Gastroesophageal sphincter (tissue), 4 donors: ENCODE measurements around the gene CSNK1D. TPM values are rescaled to one million over a fixed set of nuclear protein-coding genes. Genes with fewer than 3 reads are reported as not detected.

Experiments used
- ATAC-seq: fragments of 150-250 bp; one replicate; pipeline ENCODE4 v1.9.1; 2016; ENCODE audit warnings: mild to moderate bottlenecking, moderate library complexity
- H3K27ac ChIP-seq, 4 donors: fragments of 200-600 bp; sonication (generic) in 3 of 4; 1 replicate in 3 of 4; 2 replicates in 1 of 4; pipeline ENCODE4 v1.5.1; 2016 to 2019
- H3K27me3 ChIP-seq: fragments of 200-600 bp; sonication (generic); one replicate; pipeline ENCODE4 v1.5.1; 2019
- H3K36me3 ChIP-seq, 2 donors: fragments of 200-600 bp; sonication (generic); one replicate each; pipeline ENCODE4 v1.5.1; 2019; ENCODE audit warnings: control low read depth in 1 of 2
- H3K4me1 ChIP-seq, 3 donors: fragments of 200-600 bp; sonication (generic); 1 replicate in 2 of 3; 2 replicates in 1 of 3; pipeline ENCODE4 v1.5.1; 2016 to 2019; ENCODE audit warnings: control low read depth in 2 of 3
- H3K4me3 ChIP-seq, 2 donors: fragments of 200-600 bp; sonication (generic); one replicate each; pipeline ENCODE4 v1.5.1; 2019; ENCODE audit warnings: mild to moderate bottlenecking in 1 of 2, moderate library complexity in 1 of 2
- H3K9me3 ChIP-seq, 3 donors: fragments of 200-600 bp; sonication (generic); one replicate each; pipeline ENCODE4 v1.5.1; 2017 to 2019; ENCODE audit warnings: control low read depth in 2 of 3
- EP300 ChIP-seq: sonication (generic); formaldehyde crosslinking; IDR thresholded peaks from one replicate; pipeline ENCODE4 v1.6.1; 2017; ENCODE audit warnings: antibody characterized with exemption, mild to moderate bottlenecking
- POLR2A ChIP-seq, 2 donors: fragments of 450-650 bp; IDR thresholded peaks; one replicate each; pipeline ENCODE4 v1.6.1; 2017; ENCODE audit warnings: antibody characterized with exemption in 2 of 2, mild to moderate bottlenecking in 2 of 2, moderate library complexity in 1 of 2
- POLR2AphosphoS5 ChIP-seq: sonication (generic); formaldehyde crosslinking; IDR thresholded peaks from one replicate; pipeline ENCODE4 v1.6.1; 2017; ENCODE audit warnings: antibody characterized with exemption
- WGBS, 2 donors: methylation state at CpG; one replicate each; pipeline ENCODE4 v1.1.5; 2018; ENCODE audit warnings: low coverage in 1 of 2; 5-methylcytosine and 5-hydroxymethylcytosine counted together
- total RNA-seq, 4 donors: library from RNA; depleted of rRNA; stranded (reverse); fragments of >200 nt; gene quantifications; one replicate each; pipeline ENCODE4 v1.1.0, GENCODE V29; 2016
- TF ChIP-seq, protein P1 (sequence below), 4 experiments: fragments of 200-600 bp in 2 of 4; fragments of 450-650 bp in 2 of 4; sonication (generic) in 1 of 4; IDR thresholded peaks; one replicate each; pipeline ENCODE4 v1.5.1; 2017 to 2019; ENCODE audit warnings: antibody characterized with exemption in 4 of 4, mild to moderate bottlenecking in 2 of 4, moderate library complexity in 2 of 4

The CSNK1D gene
- total RNA-seq, 4 donors from 2014 or later, result 23.4 to 92.1 (median 72.4) TPM

- 83 to 90% methylated on average over 8 to 14 of the region's 59 CpGs for WGBS, 2 donors
- H3K9me3 ChIP-seq, result no peaks in the 10 kb centered on the region
- TF ChIP-seq, protein P1, sequence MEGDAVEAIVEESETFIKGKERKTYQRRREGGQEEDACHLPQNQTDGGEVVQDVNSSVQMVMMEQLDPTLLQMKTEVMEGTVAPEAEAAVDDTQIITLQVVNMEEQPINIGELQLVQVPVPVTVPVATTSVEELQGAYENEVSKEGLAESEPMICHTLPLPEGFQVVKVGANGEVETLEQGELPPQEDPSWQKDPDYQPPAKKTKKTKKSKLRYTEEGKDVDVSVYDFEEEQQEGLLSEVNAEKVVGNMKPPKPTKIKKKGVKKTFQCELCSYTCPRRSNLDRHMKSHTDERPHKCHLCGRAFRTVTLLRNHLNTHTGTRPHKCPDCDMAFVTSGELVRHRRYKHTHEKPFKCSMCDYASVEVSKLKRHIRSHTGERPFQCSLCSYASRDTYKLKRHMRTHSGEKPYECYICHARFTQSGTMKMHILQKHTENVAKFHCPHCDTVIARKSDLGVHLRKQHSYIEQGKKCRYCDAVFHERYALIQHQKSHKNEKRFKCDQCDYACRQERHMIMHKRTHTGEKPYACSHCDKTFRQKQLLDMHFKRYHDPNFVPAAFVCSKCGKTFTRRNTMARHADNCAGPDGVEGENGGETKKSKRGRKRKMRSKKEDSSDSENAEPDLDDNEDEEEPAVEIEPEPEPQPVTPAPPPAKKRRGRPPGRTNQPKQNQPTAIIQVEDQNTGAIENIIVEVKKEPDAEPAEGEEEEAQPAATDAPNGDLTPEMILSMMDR (IDR thresholded peaks at IDR 0.05), result no peak
- TF ChIP-seq EP300, result no peak
- H3K4me3 ChIP-seq, result no peak overlapping the region
- ATAC-seq, result no peak
- H3K36me3 ChIP-seq, result peaks cover 0 to 31% of the 10 kb centered on the region in 2 donors
- H3K27me3 ChIP-seq, result no peaks in the 10 kb centered on the region
- H3K4me1 ChIP-seq, result peaks cover 9 to 97% (median 61%) of the 10 kb centered on the region in 3 donors
- peak overlapping the region in 3 of 4 donors; percentile 81 to 86 (median 85) for H3K27ac ChIP-seq
Observed at GRCh38 chr17:82237083-82237745, 36.3 kb downstream of the CSNK1D start.

DNA sequence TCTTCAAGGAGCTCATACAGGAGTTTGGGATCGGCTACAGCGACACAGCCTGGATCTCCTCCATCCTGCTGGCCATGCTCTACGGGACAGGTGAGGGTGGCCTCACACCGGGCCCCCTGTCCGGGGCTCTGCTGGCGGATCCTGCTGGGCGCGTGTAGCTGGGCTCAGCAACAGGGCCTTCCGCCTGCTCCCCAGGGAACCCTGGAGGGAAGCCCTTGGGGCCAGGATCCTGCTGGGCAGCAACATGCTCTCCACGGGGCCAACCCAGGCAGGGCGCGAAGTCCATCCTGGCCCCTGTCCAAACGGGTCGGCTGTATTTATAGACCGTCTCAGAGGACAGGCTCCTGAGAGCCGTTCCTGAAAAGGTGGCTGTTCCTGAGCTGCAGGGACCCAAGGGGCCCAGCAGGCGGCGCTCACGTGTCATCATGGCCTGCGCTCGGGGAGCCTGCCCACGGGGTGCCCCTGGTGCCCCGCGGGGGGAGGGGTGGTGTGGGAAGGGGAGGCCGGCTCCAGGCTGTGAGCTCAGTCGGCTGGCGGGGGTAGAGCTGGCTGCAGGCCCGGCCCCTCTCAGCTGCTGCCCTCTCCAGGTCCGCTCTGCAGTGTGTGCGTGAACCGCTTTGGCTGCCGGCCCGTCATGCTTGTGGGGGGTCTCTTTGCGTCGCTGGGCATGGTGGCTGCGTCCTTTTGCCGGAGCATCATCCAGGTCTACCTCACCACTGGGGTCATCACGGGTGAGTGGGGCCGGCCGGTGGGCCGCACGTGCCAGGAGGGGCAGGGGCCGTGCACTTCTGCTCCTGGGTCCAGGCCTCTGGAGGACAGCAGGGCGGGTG lies 37.1 kb downstream of the CSNK1D start:
- peak overlapping the region in 3 of 4 donors; percentile 81 to 86 (median 85) for H3K27ac ChIP-seq
- peaks cover 5 to 97% (median 57%) of the 10 kb centered on the region in 3 donors for H3K4me1 ChIP-seq
- H3K27me3 ChIP-seq, result no peaks in the 10 kb centered on the region
- WGBS, 2 donors, result 73% methylated on average over 3 of the region's 44 CpGs; no CpG with 5 or more reads in 1 of the 2 donors
- H3K9me3 ChIP-seq, result no peaks in the 10 kb centered on the region
- H3K36me3 ChIP-seq, result peaks cover 0 to 31% of the 10 kb centered on the region in 2 donors
- no peak overlapping the region for H3K4me3 ChIP-seq
- TF ChIP-seq, protein P1 (IDR thresholded peaks at IDR 0.05), result peak in 3 of 4 experiments; percentile 93 to 98 (median 95)
- no peak for TF ChIP-seq POLR2AphosphoS5
- ATAC-seq, result peak; percentile 32

- H3K4me3 ChIP-seq, result no peak overlapping the region
Observed at GRCh38 chr17:82235775-82236141, 37.7 kb downstream of the CSNK1D start.

GRCh38 chr17:82235056-82235774 lies 38.3 kb downstream of the CSNK1D start:
- WGBS, 2 donors, result 74 to 80% methylated on average over 1 to 7 of the region's 19 CpGs
- peak overlapping the region in 3 of 4 donors; percentile 81 to 86 (median 85) for H3K27ac ChIP-seq
- no peak overlapping the region for H3K4me3 ChIP-seq
- no peak for ATAC-seq
- TF ChIP-seq POLR2AphosphoS5 (no peak), EP300 (no peak), POLR2A (IDR thresholded peaks at IDR 0.05) (no peak)
- TF ChIP-seq, protein P1 (IDR thresholded peaks at IDR 0.05), result no peak
- no peaks in the 10 kb centered on the region for H3K27me3 ChIP-seq
- no peaks in the 10 kb centered on the region for H3K9me3 ChIP-seq
- peaks cover 0 to 31% of the 10 kb centered on the region in 2 donors for H3K36me3 ChIP-seq
- peaks cover 0 to 97% (median 51%) of the 10 kb centered on the region in 3 donors for H3K4me1 ChIP-seq

More at GRCh38 chr17:82235775-82236141, 37.7 kb downstream of the CSNK1D start:
- WGBS, 2 donors, result 89% methylated on average over 3 of the region's 15 CpGs; no CpG with 5 or more reads in 1 of the 2 donors
- no peaks in the 10 kb centered on the region for H3K27me3 ChIP-seq
- ATAC-seq, result no peak
- H3K36me3 ChIP-seq, result peaks cover 0 to 31% of the 10 kb centered on the region in 2 donors
- H3K4me1 ChIP-seq, result peaks cover under 1 to 97% (median 51%) of the 10 kb centered on the region in 3 donors
- no peaks in the 10 kb centered on the region for H3K9me3 ChIP-seq
- TF ChIP-seq EP300 (no peak), POLR2AphosphoS5 (no peak), POLR2A (IDR thresholded peaks at IDR 0.05) (no peak)
- TF ChIP-seq, protein P1 (IDR thresholded peaks at IDR 0.05), result no peak
- peak overlapping the region in 3 of 4 donors; percentile 81 to 86 (median 85) for H3K27ac ChIP-seq
